ENCODE results near the gene ARHGEF26. TPM values are rescaled to one million over a fixed set of nuclear protein-coding genes. Genes with fewer than 3 reads are reported as not detected.

Gene ARHGEF26
- total RNA-seq, 2 experiments from 2014 or later, result 0.08 TPM; not detected in 1

- H3K9me3 ChIP-seq (ENCODE audit: control insufficient read depth in 1 of 2, insufficient read depth in 1 of 2, low read length in 2 of 2), result no peaks in the 10 kb centered on the region
- no peak for ATAC-seq (ENCODE audit: poor library complexity)
- DNase-seq, result no peak
- no peak for TF ChIP-seq CTCF (IDR thresholded peaks at IDR 0.05)
- H3K27ac Mint-ChIP-seq, result no peak overlapping the region
- H3K9me3 Mint-ChIP-seq, result no peaks in the 10 kb centered on the region
- POLR2A ChIA-PET, result no interaction called here
- H3K36me3 Mint-ChIP-seq (ENCODE audit: low read depth), result no peaks in the 10 kb centered on the region
- H3K4me3 Mint-ChIP-seq, result no peak overlapping the region
- H3K27me3 ChIP-seq (ENCODE audit: control insufficient read depth in 1 of 2, insufficient read depth in 2 of 2, low read length in 2 of 2), result no peaks in the 10 kb centered on the region
- no peak overlapping the region for H3K27ac ChIP-seq (ENCODE audit: low read depth in 1 of 2, low read length in 2 of 2)
- no peaks in the 10 kb centered on the region for H3K4me1 Mint-ChIP-seq (ENCODE audit: low read depth)
- no peaks in the 10 kb centered on the region for H3K27me3 Mint-ChIP-seq
- no peak overlapping the region for H3K4me3 ChIP-seq (ENCODE audit: low read length)
- no peaks in the 10 kb centered on the region for H3K36me3 ChIP-seq (ENCODE audit: insufficient read depth, low read length)
- CTCF ChIA-PET, result no interaction called here
- no peaks in the 10 kb centered on the region for H3K4me1 ChIP-seq (ENCODE audit: insufficient read depth, low read length)
- intact Hi-C loops (cut with DNase I, micrococcal nuclease), result no loop called here
Observed at GRCh38 chr3:154243353-154243752, 122.2 kb downstream of the ARHGEF26 start.

- H3K4me1 ChIP-seq (ENCODE audit: insufficient read depth, low read length), result no peaks in the 10 kb centered on the region
- ChIA-PET POLR2A (no interaction called here), CTCF (no interaction called here)
- intact Hi-C loops (cut with DNase I, micrococcal nuclease), result no loop called here
- Mint-ChIP-seq H3K27ac (no peak overlapping the region), H3K27me3 (no peaks in the 10 kb centered on the region), H3K4me3 (no peak overlapping the region), H3K4me1 (ENCODE audit: low read depth) (no peaks in the 10 kb centered on the region), H3K36me3 (ENCODE audit: low read depth) (peaks cover 10% of the 10 kb centered on the region), H3K9me3 (no peaks in the 10 kb centered on the region)
- no peaks in the 10 kb centered on the region for H3K27me3 ChIP-seq (ENCODE audit: control insufficient read depth in 1 of 2, insufficient read depth in 2 of 2, low read length in 2 of 2)
- H3K27ac ChIP-seq (ENCODE audit: low read depth in 1 of 2, low read length in 2 of 2), result no peak overlapping the region
- no peak for TF ChIP-seq CTCF (IDR thresholded peaks at IDR 0.05)
- no peaks in the 10 kb centered on the region for H3K36me3 ChIP-seq (ENCODE audit: insufficient read depth, low read length)
- ATAC-seq (ENCODE audit: poor library complexity) (no peak), DNase-seq (no peak)
- no peaks in the 10 kb centered on the region for H3K9me3 ChIP-seq (ENCODE audit: control insufficient read depth in 1 of 2, insufficient read depth in 1 of 2, low read length in 2 of 2)
- no peak overlapping the region for H3K4me3 ChIP-seq (ENCODE audit: low read length)
Observed at GRCh38 chr3:154244644-154245043, 123.5 kb downstream of the ARHGEF26 start.

- Mint-ChIP-seq H3K4me3 (no peak overlapping the region), H3K36me3 (ENCODE audit: low read depth) (peaks cover 36% of the 10 kb centered on the region), H3K4me1 (ENCODE audit: low read depth) (no peaks in the 10 kb centered on the region), H3K9me3 (no peaks in the 10 kb centered on the region), H3K27ac (no peak overlapping the region), H3K27me3 (no peaks in the 10 kb centered on the region)
- H3K36me3 ChIP-seq (ENCODE audit: insufficient read depth, low read length), result peaks cover 14% of the 10 kb centered on the region
- POLR2A ChIA-PET, result no interaction called here
- H3K9me3 ChIP-seq (ENCODE audit: control insufficient read depth in 1 of 2, insufficient read depth in 1 of 2, low read length in 2 of 2), result no peaks in the 10 kb centered on the region
- H3K4me3 ChIP-seq (ENCODE audit: low read length), result no peak overlapping the region
- H3K27ac ChIP-seq (ENCODE audit: low read depth in 1 of 2, low read length in 2 of 2), result no peak overlapping the region
- H3K4me1 ChIP-seq (ENCODE audit: insufficient read depth, low read length), result no peaks in the 10 kb centered on the region
- DNase-seq (no peak), ATAC-seq (ENCODE audit: poor library complexity) (no peak)
- no peaks in the 10 kb centered on the region for H3K27me3 ChIP-seq (ENCODE audit: control insufficient read depth in 1 of 2, insufficient read depth in 2 of 2, low read length in 2 of 2)
- CTCF ChIA-PET, result no interaction called here
- intact Hi-C loops (cut with DNase I, micrococcal nuclease), result no loop called here
- TF ChIP-seq CTCF (IDR thresholded peaks at IDR 0.05), result no peak
Observed at GRCh38 chr3:154247806-154248415, 126.7 kb downstream of the ARHGEF26 start.

Measured in CD4-positive, alpha-beta T cell (primary cell).